ENCODE data around the gene TRUB2. TPM values are rescaled to one million over a fixed set of nuclear protein-coding genes. Genes with fewer than 3 reads are reported as not detected.
A peak's percentile ranks its signal among the peaks of the same experiment; 100 is the strongest.

The TRUB2 gene
- total and polyA plus RNA-seq, 2 of the 13 experiments (the other 11 are each of a cell fraction or from before 2014, with no cell fraction given), result 22.3 to 41.2 TPM

DNA sequence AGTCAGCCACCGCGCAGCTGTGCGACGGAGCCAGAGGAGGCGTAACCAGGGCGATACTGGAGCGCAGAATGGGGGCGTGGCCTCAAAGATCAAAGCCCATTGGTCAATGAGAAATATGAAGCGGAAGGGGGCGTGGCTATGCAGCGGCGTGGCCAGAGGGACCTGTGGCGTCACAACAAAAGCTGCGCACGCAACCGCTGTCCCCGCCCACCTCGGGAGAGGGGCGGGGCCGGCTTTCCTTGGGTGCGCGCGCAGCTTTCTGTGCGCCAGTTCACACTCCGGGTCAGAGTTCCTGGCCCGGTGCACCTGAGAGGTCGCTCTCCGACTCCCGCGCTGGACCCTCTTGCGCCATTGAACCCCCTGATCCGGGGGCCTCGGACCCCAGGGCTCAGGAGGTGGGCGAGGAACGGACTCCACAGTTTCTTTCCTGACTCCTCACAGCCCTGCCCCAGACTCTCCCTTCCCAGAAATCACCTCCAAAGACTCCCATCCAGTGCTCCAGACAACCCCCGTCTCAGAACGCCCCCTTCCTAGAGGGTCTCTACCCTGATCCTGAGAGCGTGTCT lies 46.2 kb downstream of the TRUB2 start, which contains the start of gene SWI5 (continued):
- TF ChIP-seq ZNF124 (CRISPR knock-in tag; IDR thresholded peaks at IDR 0.05) (no peak), MTA1 (CRISPR knock-in tag; IDR thresholded peaks at IDR 0.05; ENCODE audit: borderline replicate concordance) (0 out of 2 replicates have a peak, but pooled peaks have one; percentile 20), ZBTB44 (CRISPR knock-in tag; IDR thresholded peaks at IDR 0.05) (no peak), SKI (IDR thresholded peaks at IDR 0.05; ENCODE audit: partially characterized antibody) (no peak), ZFY (CRISPR knock-in tag; IDR thresholded peaks at IDR 0.05) (peak; percentile 69; the same call in 1 of the 2 replicates), RCOR2 (CRISPR knock-in tag; IDR thresholded peaks at IDR 0.05) (no peak), ADNP (CRISPR knock-in tag; IDR thresholded peaks at IDR 0.05) (no peak), TFE3 (CRISPR knock-in tag; IDR thresholded peaks at IDR 0.05) (peak; percentile 30; the same call in 1 of the 2 replicates), GTF2F1 (IDR thresholded peaks at IDR 0.05; ENCODE audit: low read length) (no peak), PBX2 (CRISPR knock-in tag; IDR thresholded peaks at IDR 0.05) (no peak), ZNF460 (CRISPR knock-in tag; IDR thresholded peaks at IDR 0.05; ENCODE audit: borderline replicate concordance) (no peak), ZNF709 (CRISPR knock-in tag; IDR thresholded peaks at IDR 0.05) (0 out of 2 replicates have a peak, but pooled peaks have one; percentile 31), BCLAF1 (IDR thresholded peaks at IDR 0.05) (no peak), ZNF878 (CRISPR knock-in tag; IDR thresholded peaks at IDR 0.05) (no peak)
- TF ChIP-seq, protein P1, sequence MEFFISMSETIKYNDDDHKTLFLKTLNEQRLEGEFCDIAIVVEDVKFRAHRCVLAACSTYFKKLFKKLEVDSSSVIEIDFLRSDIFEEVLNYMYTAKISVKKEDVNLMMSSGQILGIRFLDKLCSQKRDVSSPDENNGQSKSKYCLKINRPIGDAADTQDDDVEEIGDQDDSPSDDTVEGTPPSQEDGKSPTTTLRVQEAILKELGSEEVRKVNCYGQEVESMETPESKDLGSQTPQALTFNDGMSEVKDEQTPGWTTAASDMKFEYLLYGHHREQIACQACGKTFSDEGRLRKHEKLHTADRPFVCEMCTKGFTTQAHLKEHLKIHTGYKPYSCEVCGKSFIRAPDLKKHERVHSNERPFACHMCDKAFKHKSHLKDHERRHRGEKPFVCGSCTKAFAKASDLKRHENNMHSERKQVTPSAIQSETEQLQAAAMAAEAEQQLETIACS (CRISPR knock-in tag; IDR thresholded peaks at IDR 0.05), result no peak
- TF ChIP-seq, protein P2, sequence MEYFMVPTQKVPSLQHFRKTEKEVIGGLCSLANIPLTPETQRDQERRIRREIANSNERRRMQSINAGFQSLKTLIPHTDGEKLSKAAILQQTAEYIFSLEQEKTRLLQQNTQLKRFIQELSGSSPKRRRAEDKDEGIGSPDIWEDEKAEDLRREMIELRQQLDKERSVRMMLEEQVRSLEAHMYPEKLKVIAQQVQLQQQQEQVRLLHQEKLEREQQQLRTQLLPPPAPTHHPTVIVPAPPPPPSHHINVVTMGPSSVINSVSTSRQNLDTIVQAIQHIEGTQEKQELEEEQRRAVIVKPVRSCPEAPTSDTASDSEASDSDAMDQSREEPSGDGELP (IDR thresholded peaks at IDR 0.05; ENCODE audit: borderline replicate concordance, low read depth), result peak; percentile 70; the same call in 1 of the 2 replicates
